Measurements from ENCODE around the gene GSE1.

Gene GSE1

GRCh38 chr16:85670840-85671239, 57.7 kb downstream of the GSE1 start:
- H3K4me3 ChIP-seq (ENCODE audit: low read depth, low read length), result no peak overlapping the region
- no peak for DNase-seq (ENCODE audit: low read depth)
- TF ChIP-seq POLR2A (IDR thresholded peaks at IDR 0.05; ENCODE audit: extremely low read depth, insufficient read length) (no peak), MAX (IDR thresholded peaks at IDR 0.05; ENCODE audit: low read depth, low read length) (no peak), CTCF (IDR thresholded peaks at IDR 0.05; ENCODE audit: low read depth, low read length) (no peak), MYC (IDR thresholded peaks at IDR 0.05; ENCODE audit: low read depth, low read length) (no peak)

GRCh38 chr16:85673529-85674417, 60.7 kb downstream of the GSE1 start:
- H3K4me3 ChIP-seq (ENCODE audit: low read depth, low read length), result no peak overlapping the region
- TF ChIP-seq CTCF (IDR thresholded peaks at IDR 0.05; ENCODE audit: low read depth, low read length) (no peak), MYC (IDR thresholded peaks at IDR 0.05; ENCODE audit: low read depth, low read length) (no peak), POLR2A (IDR thresholded peaks at IDR 0.05; ENCODE audit: extremely low read depth, insufficient read length) (no peak), MAX (IDR thresholded peaks at IDR 0.05; ENCODE audit: low read depth, low read length) (no peak)
- no peak for DNase-seq (ENCODE audit: low read depth)

DNA sequence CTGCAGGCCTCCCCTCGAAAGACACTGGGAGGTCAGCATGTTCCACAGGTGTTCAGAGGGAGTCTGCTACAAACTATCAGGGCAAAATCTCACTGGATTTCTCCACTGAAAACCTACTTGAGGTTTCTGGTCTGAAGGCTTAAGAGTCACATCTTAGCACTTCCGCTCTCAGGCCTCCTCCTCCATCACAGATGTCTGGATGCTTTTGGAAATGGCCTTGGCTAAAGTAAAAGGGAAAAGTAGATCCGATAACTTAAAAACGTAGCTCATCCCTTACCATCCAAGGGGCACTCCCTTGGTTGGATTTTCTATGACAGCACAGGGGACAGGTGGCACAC, 61.3 kb downstream of the GSE1 start:
- no peak overlapping the region for H3K4me3 ChIP-seq (ENCODE audit: low read depth, low read length)
- no peak for DNase-seq (ENCODE audit: low read depth)
- TF ChIP-seq MAX (IDR thresholded peaks at IDR 0.05; ENCODE audit: low read depth, low read length) (no peak), POLR2A (IDR thresholded peaks at IDR 0.05; ENCODE audit: extremely low read depth, insufficient read length) (no peak), MYC (IDR thresholded peaks at IDR 0.05; ENCODE audit: low read depth, low read length) (no peak), CTCF (IDR thresholded peaks at IDR 0.05; ENCODE audit: low read depth, low read length) (no peak)

DNA sequence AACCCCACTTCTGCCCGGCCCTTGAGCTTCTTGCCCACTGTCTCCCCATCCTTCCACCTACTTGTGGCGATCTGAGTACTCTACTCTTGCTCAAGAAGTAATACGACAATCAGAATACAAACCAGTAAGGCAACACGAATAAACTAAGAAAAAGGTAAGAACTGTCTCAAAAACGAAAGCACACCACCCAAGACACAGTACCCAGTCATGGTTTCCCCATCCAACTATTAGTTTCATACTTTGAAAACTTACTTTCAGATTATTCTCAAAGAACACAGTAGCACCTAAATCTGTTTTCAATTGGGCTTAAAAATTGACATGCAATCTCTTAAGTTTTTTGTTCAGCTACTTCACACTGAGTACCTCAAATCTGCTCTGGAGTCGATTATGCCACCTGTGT, 61.7 kb downstream of the GSE1 start:
- TF ChIP-seq MYC (IDR thresholded peaks at IDR 0.05; ENCODE audit: low read depth, low read length) (no peak), POLR2A (IDR thresholded peaks at IDR 0.05; ENCODE audit: extremely low read depth, insufficient read length) (no peak), MAX (IDR thresholded peaks at IDR 0.05; ENCODE audit: low read depth, low read length) (no peak), CTCF (IDR thresholded peaks at IDR 0.05; ENCODE audit: low read depth, low read length) (no peak)
- DNase-seq (ENCODE audit: low read depth), result no peak
- no peak overlapping the region for H3K4me3 ChIP-seq (ENCODE audit: low read depth, low read length)

- peak; percentile 61 for DNase-seq (ENCODE audit: low read depth)
- no peak; the same call in 1 of the 2 replicates for TF ChIP-seq MYC (IDR thresholded peaks at IDR 0.05; ENCODE audit: low read depth, low read length)
- peak; percentile 65 for TF ChIP-seq CTCF (IDR thresholded peaks at IDR 0.05; ENCODE audit: low read depth, low read length)
- peak; percentile 55; the same call in 1 of the 2 replicates for TF ChIP-seq MAX (IDR thresholded peaks at IDR 0.05; ENCODE audit: low read depth, low read length)
- TF ChIP-seq POLR2A (IDR thresholded peaks at IDR 0.05; ENCODE audit: extremely low read depth, insufficient read length), result no peak
- no peak overlapping the region for H3K4me3 ChIP-seq (ENCODE audit: low read depth, low read length)
Observed at GRCh38 chr16:85675251-85675874, 62.2 kb downstream of the GSE1 start.

Data from NB4 (cell line).